HCT116 (cell line): ENCODE data around the gene RAET1G. TPM values are rescaled to one million over a fixed set of nuclear protein-coding genes. Genes with fewer than 3 reads are reported as not detected.

Experiments
- ATAC-seq: fragments of 200-7000 bp; cut with Tn5 transposase; 2 replicates; pipeline ENCODE4 v1.9.1; 2020; ENCODE audit warnings: mild to moderate bottlenecking, moderate library complexity
- BruUV-seq: library from RNA; stranded (reverse); fragments of 400-500 nt; replicated peaks from 2 replicates; lab custom pipeline; 2021; lab: Mats Ljungman, UMichigan
- CTCF ChIA-PET: fragments of 300-600 bp; sonication (Branson Sonifier 250); formaldehyde crosslinking; loops from one replicate; lab custom pipeline; 2021; ENCODE audit warnings: antibody characterized with exemption; lab: Charles Lee
- POLR2A ChIA-PET: fragments of 300-600, 350-600 bp; sonication (Branson Sonifier 250); formaldehyde crosslinking; loops from one replicate; lab custom pipeline; 2021; ENCODE audit warnings: antibody characterized with exemption; lab: Charles Lee
- RAD21 ChIA-PET, 2 experiments: fragments of 300-600 bp; sonication (Branson Sonifier 250); formaldehyde crosslinking; loops; one replicate each; lab custom pipeline; 2023; ENCODE audit warnings: low total read pairs in 2 of 2; ENCODE audit not compliant: uncharacterized antibody in 2 of 2, unreplicated experiment in 2 of 2, low non-redundant PET in 1 of 2; lab: Charles Lee
- DNase-seq: peaks from one replicate; pipeline ENCODE4 v3.0.0-alpha.2; 2010; ENCODE audit warnings: low read depth, low spot score
- H2AFZ ChIP-seq: fragments of 200-600 bp; shearing (Covaris generic), sonication (generic); 2 replicates; pipeline ENCODE4 v1.6.1; 2017; ENCODE audit warnings: low read depth, mixed run types, mixed read lengths, antibody characterized with exemption, low read length; ENCODE audit not compliant: poor library complexity, severe bottlenecking
- H3K27ac ChIP-seq: 2 replicates; pipeline ENCODE4 v1.5.1; 2012; ENCODE audit warnings: low read depth, low read length
- H3K27me3 ChIP-seq: fragments of 200-600 bp; sonication (generic); 2 replicates; pipeline ENCODE4 v1.6.1; 2016; ENCODE audit warnings: mixed run types, low read length, mixed read lengths; ENCODE audit not compliant: insufficient read depth
- H3K36me3 ChIP-seq, 2 experiments: fragments of 200-500 bp in 1 of 2; fragments of 200-600 bp in 1 of 2; sonication (Bioruptor generic) in 1 of 2; sonication (generic) in 1 of 2; 2 replicates each; pipeline versions ENCODE4 v1.5.1 to v1.6.1; 2014 to 2016; ENCODE audit warnings: low read length in 2 of 2, inconsistent platforms in 1 of 2, mixed read lengths in 1 of 2, mixed run types in 1 of 2; ENCODE audit not compliant: insufficient read depth in 2 of 2, control insufficient read depth in 1 of 2
- H3K4me1 ChIP-seq, 2 experiments: fragments of 200-600 bp in 1 of 2; sonication (generic) in 1 of 2; 2 replicates each; pipeline versions ENCODE4 v1.5.1 to v1.6.1; 2012 to 2017; ENCODE audit warnings: low read length in 2 of 2, inconsistent platforms in 1 of 2, mild to moderate bottlenecking in 1 of 2, mixed read lengths in 1 of 2, mixed run types in 1 of 2, moderate library complexity in 1 of 2; ENCODE audit not compliant: insufficient read depth in 2 of 2, control insufficient read depth in 1 of 2
- H3K4me2 ChIP-seq: fragments of 200-600 bp; sonication (generic); 2 replicates; pipeline ENCODE4 v1.6.1; 2017; ENCODE audit warnings: mixed run types, low read length, mixed read lengths
- H3K4me3 ChIP-seq, 2 experiments: fragments of 200-600 bp in 1 of 2; sonication (generic) in 1 of 2; replicated peaks in 1 of 2; 2 replicates each; pipeline ENCODE4 v1.5.1; 2011 to 2016; ENCODE audit warnings: low read length in 2 of 2, control low read depth in 1 of 2, low read depth in 1 of 2, mild to moderate bottlenecking in 1 of 2, mixed read lengths in 1 of 2, mixed run types in 1 of 2
- H3K79me2 ChIP-seq: fragments of 200-600 bp; sonication (generic); 2 replicates; pipeline ENCODE4 v1.6.1; 2017; ENCODE audit warnings: mild to moderate bottlenecking, mixed run types, low read length, moderate library complexity, mixed read lengths; ENCODE audit not compliant: insufficient read depth
- H3K9ac ChIP-seq: fragments of 200-600 bp; sonication (generic); 2 replicates; pipeline ENCODE4 v1.6.1; 2016; ENCODE audit warnings: low read length, mixed read lengths
- H3K9me2 ChIP-seq: fragments of 200-600 bp; sonication (generic), shearing (Covaris generic); 2 replicates; pipeline ENCODE4 v1.6.1; 2017; ENCODE audit warnings: mixed run types, mild to moderate bottlenecking, moderate library complexity; ENCODE audit not compliant: insufficient read depth
- H3K9me3 ChIP-seq, 2 experiments: fragments of 200-500 bp in 1 of 2; fragments of 200-600 bp in 1 of 2; sonication (Bioruptor generic) in 1 of 2; sonication (generic) in 1 of 2; 2 replicates each; pipeline ENCODE4 v1.6.1; 2014 to 2017; ENCODE audit warnings: low read length in 2 of 2, mixed read lengths in 2 of 2, inconsistent platforms in 1 of 2, low read depth in 1 of 2, mild to moderate bottlenecking in 1 of 2, mixed run types in 1 of 2, moderate library complexity in 1 of 2; ENCODE audit not compliant: control insufficient read depth in 1 of 2, insufficient read depth in 1 of 2
- H4K20me1 ChIP-seq: fragments of 200-600 bp; sonication (generic), shearing (Covaris generic); 2 replicates; pipeline ENCODE4 v1.6.1; 2017; ENCODE audit warnings: mixed run types, mild to moderate bottlenecking, moderate library complexity; ENCODE audit not compliant: insufficient read depth
- CBX3 ChIP-seq: IDR thresholded peaks from 2 replicates; pipeline ENCODE4 v1.6.1; 2012; ENCODE audit warnings: low read depth
- EZH2phosphoT487 ChIP-seq: fragments of 200-600 bp; IDR thresholded peaks from 2 replicates; pipeline ENCODE4 v1.6.1; 2018; ENCODE audit warnings: antibody characterized with exemption, borderline replicate concordance
- POLR2AphosphoS5 ChIP-seq: IDR thresholded peaks from 2 replicates; pipeline ENCODE4 v1.6.1; 2011; ENCODE audit warnings: mild to moderate bottlenecking, low read depth, low read length, moderate library complexity
- ZFX ChIP-seq: fragments of 450-650 bp; IDR thresholded peaks from 2 replicates; pipeline ENCODE4 v1.6.1; 2017
- ZNF274 ChIP-seq: fragments of 200-500 bp; sonication (Bioruptor generic); IDR thresholded peaks from 2 replicates; pipeline ENCODE4 v1.6.1; 2014; ENCODE audit warnings: mild to moderate bottlenecking, low read depth, low read length, inconsistent platforms
- intact Hi-C: fragments of 100-400 bp; cut with micrococcal nuclease; formaldehyde crosslinking; loops from 2 replicates; pipeline ENCODE4 v1.10.0; 2022
- total RNA-seq: library from RNA; stranded (reverse); gene quantifications from one replicate; pipeline ENCODE4 v1.2.1, GENCODE V29; 2021; ENCODE audit not compliant: unreplicated experiment
- TF ChIP-seq, protein P1 (sequence below): IDR thresholded peaks from 2 replicates; pipeline ENCODE4 v1.6.1; 2012
- TF ChIP-seq, protein P2 (sequence below): IDR thresholded peaks from 2 replicates; pipeline ENCODE4 v1.6.1; 2012; ENCODE audit warnings: low read depth

RAET1G gene
- total RNA-seq, 1 experiment from 2014 or later: 0.37 TPM

- Histone ChIP-seq H3K79me2 (no peaks in the 10 kb centered on the region), H3K4me1 (peaks cover 2 to 11% of the 10 kb centered on the region in 2 experiments; a peak in 2 of 4 replicates), H3K27me3 (no peaks in the 10 kb centered on the region), H3K9me3 (no peaks in the 10 kb centered on the region), H3K36me3 (no peaks in the 10 kb centered on the region), H4K20me1 (no peaks in the 10 kb centered on the region), H3K4me3 (no peak overlapping the region), H3K4me2 (no peak overlapping the region), H3K9ac (no peak overlapping the region), H3K9me2 (no peaks in the 10 kb centered on the region), H3K27ac (no peak overlapping the region), H2AFZ (no peak overlapping the region)
- intact Hi-C loops: no loop called here
- ChIA-PET RAD21 (no interaction called here), POLR2A (no interaction called here), CTCF (no interaction called here)
- no peak for DNase-seq
- no peak for TF ChIP-seq ZFX
- TF ChIP-seq, protein P1, sequence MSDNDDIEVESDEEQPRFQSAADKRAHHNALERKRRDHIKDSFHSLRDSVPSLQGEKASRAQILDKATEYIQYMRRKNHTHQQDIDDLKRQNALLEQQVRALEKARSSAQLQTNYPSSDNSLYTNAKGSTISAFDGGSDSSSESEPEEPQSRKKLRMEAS: no peak
- TF ChIP-seq ZNF274: no peak
- no peak for TF ChIP-seq CBX3
- TF ChIP-seq, protein P2, sequence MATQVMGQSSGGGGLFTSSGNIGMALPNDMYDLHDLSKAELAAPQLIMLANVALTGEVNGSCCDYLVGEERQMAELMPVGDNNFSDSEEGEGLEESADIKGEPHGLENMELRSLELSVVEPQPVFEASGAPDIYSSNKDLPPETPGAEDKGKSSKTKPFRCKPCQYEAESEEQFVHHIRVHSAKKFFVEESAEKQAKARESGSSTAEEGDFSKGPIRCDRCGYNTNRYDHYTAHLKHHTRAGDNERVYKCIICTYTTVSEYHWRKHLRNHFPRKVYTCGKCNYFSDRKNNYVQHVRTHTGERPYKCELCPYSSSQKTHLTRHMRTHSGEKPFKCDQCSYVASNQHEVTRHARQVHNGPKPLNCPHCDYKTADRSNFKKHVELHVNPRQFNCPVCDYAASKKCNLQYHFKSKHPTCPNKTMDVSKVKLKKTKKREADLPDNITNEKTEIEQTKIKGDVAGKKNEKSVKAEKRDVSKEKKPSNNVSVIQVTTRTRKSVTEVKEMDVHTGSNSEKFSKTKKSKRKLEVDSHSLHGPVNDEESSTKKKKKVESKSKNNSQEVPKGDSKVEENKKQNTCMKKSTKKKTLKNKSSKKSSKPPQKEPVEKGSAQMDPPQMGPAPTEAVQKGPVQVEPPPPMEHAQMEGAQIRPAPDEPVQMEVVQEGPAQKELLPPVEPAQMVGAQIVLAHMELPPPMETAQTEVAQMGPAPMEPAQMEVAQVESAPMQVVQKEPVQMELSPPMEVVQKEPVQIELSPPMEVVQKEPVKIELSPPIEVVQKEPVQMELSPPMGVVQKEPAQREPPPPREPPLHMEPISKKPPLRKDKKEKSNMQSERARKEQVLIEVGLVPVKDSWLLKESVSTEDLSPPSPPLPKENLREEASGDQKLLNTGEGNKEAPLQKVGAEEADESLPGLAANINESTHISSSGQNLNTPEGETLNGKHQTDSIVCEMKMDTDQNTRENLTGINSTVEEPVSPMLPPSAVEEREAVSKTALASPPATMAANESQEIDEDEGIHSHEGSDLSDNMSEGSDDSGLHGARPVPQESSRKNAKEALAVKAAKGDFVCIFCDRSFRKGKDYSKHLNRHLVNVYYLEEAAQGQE: no peak
- no peak for TF ChIP-seq POLR2AphosphoS5
- TF ChIP-seq EZH2phosphoT487: no peak
- BruUV-seq: no TSS peak
- no peak for ATAC-seq
Observed at GRCh38 chr6:149938571-149939355, 15.8 kb upstream of the RAET1G start.
